ENCODE measurements around the gene TTC22.

TTC22 gene

DNA sequence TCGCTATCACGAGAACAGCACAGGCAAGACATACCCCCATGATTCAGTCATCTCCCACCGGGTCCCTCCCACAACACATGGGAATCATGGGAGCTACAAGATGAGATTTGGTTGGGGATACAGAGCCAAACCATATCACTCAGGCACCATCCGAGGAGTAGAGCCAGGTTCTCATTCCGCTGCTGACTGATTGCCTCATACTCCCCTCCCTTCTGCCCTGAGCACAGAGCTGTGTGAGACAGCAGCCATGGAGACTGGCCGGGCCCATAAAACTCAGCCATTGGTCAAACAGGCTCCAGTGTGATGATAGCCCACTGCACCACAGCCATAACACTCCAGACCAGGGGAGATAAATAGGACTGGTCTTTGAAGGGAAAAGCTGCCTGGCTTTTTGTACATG, 62.9 kb downstream of the TTC22 start:
- TF ChIP-seq TEAD4 (IDR thresholded peaks at IDR 0.05) (no peak), CEBPB (IDR thresholded peaks at IDR 0.05) (no peak)

DNA sequence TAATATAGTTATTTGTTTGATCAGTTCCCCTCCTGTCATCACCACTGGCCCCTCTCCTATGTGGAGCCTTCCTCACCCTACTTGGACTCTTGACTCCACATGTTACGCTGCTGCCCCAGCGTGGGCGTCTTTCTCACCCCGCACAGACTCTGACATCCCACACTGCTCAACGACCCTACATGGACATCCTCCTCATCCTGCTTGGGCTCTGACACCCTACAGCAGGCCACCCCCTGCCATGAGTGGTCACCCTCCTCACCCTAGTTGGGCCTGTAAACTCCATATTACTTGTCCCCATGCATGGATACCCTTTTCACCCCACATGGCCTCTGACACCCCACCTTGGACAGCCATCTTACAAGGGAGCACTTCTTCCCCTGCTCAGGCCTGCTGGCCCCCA, 64.4 kb downstream of the TTC22 start:
- TF ChIP-seq CEBPB (IDR thresholded peaks at IDR 0.05) = no peak
- TF ChIP-seq TEAD4 (IDR thresholded peaks at IDR 0.05) = no peak
- no peak for TF ChIP-seq FOXM1 (IDR thresholded peaks at IDR 0.05; ENCODE audit: borderline replicate concordance, low read depth)

All from Ishikawa (cell line).